K562 (cell line): ENCODE measurements around the gene HRH4.

Source experiments
- RAD51 ChIP-seq: fragments of 450-650 bp; IDR thresholded peaks from 2 replicates; pipeline ENCODE4 v1.7.1; 2016; ENCODE audit warnings: low read depth, mild to moderate bottlenecking, borderline replicate concordance
- SAFB ChIP-seq: fragments of 200-400 bp; formaldehyde crosslinking; IDR thresholded peaks from 2 replicates; pipeline ENCODE4 v1.6.1; 2017; ENCODE audit warnings: low read depth, low read length, borderline replicate concordance
- YBX1 ChIP-seq: fragments of 450-650 bp; IDR thresholded peaks from 2 replicates; pipeline ENCODE4 v1.7.1; 2016; ENCODE audit warnings: mild to moderate bottlenecking
- ZNF512 ChIP-seq: IDR thresholded peaks from 2 replicates; pipeline ENCODE4 v1.6.1; 2016; ENCODE audit warnings: missing genetic modification characterization, missing compliant biosample characterization
- TF ChIP-seq, protein P1 (sequence below): sonication (generic); formaldehyde crosslinking; IDR thresholded peaks from 2 replicates; pipeline ENCODE4 v1.5.0; 2020; ENCODE audit warnings: missing genetic modification reagents
- TF ChIP-seq, protein P2 (sequence below), 3 experiments: IDR thresholded peaks in 2 of 3; conservative IDR thresholded peaks in 1 of 3; 2 replicates each; pipeline ENCODE4 v1.5.1; 2011 to 2012; ENCODE audit warnings: low read length in 3 of 3, mild to moderate bottlenecking in 3 of 3, control low read depth in 2 of 3, improper control_type of control experiment in 1 of 3, inconsistent platforms in 1 of 3, low read depth in 1 of 3, mixed read lengths in 1 of 3, moderate library complexity in 1 of 3; ENCODE audit not compliant: insufficient read depth in 2 of 3

- TF ChIP-seq ZNF512 (tag), result no peak
- TF ChIP-seq, protein P1, sequence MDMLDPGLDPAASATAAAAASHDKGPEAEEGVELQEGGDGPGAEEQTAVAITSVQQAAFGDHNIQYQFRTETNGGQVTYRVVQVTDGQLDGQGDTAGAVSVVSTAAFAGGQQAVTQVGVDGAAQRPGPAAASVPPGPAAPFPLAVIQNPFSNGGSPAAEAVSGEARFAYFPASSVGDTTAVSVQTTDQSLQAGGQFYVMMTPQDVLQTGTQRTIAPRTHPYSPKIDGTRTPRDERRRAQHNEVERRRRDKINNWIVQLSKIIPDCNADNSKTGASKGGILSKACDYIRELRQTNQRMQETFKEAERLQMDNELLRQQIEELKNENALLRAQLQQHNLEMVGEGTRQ (CRISPR knock-in tag), result no peak
- no peak for TF ChIP-seq SAFB
- TF ChIP-seq, protein P2, sequence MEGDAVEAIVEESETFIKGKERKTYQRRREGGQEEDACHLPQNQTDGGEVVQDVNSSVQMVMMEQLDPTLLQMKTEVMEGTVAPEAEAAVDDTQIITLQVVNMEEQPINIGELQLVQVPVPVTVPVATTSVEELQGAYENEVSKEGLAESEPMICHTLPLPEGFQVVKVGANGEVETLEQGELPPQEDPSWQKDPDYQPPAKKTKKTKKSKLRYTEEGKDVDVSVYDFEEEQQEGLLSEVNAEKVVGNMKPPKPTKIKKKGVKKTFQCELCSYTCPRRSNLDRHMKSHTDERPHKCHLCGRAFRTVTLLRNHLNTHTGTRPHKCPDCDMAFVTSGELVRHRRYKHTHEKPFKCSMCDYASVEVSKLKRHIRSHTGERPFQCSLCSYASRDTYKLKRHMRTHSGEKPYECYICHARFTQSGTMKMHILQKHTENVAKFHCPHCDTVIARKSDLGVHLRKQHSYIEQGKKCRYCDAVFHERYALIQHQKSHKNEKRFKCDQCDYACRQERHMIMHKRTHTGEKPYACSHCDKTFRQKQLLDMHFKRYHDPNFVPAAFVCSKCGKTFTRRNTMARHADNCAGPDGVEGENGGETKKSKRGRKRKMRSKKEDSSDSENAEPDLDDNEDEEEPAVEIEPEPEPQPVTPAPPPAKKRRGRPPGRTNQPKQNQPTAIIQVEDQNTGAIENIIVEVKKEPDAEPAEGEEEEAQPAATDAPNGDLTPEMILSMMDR (IDR thresholded peaks at IDR 0.05 in 2 of 3, conservative IDR thresholded peaks at IDR 0.05 in 1 of 3; ENCODE audit: insufficient read depth in 2 of 3, low read depth in 1 of 3, low read length in 3 of 3), result no peak
- TF ChIP-seq RAD51, result no peak
- no peak for TF ChIP-seq YBX1
Observed at GRCh38 chr18:24517554-24517953, 57.1 kb downstream of the HRH4 start.
